B cell (primary cell): ENCODE results near the gene CHRM4. TPM values are rescaled to one million over a fixed set of nuclear protein-coding genes. Genes with fewer than 3 reads are reported as not detected.

Source experiments
- ATAC-seq: fragments of 200-7000 bp; cut with Tn5 transposase; one replicate; pipeline ENCODE4 v1.10.0; 2021; ENCODE audit warnings: low read depth, mild to moderate bottlenecking, moderate number of reproducible peaks, moderate library complexity
- CTCF ChIA-PET: fragments of 350-600 bp; sonication (Branson Sonifier 250); formaldehyde crosslinking; loops from one replicate; lab custom pipeline; 2021; ENCODE audit warnings: antibody characterized with exemption, inconsistent platforms; lab: Charles Lee
- POLR2A ChIA-PET: fragments of 350-600 bp; sonication (Branson Sonifier 250); formaldehyde crosslinking; loops from one replicate; lab custom pipeline; 2021; ENCODE audit warnings: antibody characterized with exemption; lab: Charles Lee
- DNase-seq: peaks from one replicate; pipeline ENCODE4 v3.0.0; 2013
- H2AFZ ChIP-seq: 2 replicates; pipeline ENCODE4 v1.6.1; 2012; ENCODE audit warnings: mild to moderate bottlenecking, low read depth, low read length; ENCODE audit not compliant: insufficient read depth, poor library complexity, severe bottlenecking
- H3K27ac ChIP-seq, 2 donors: 1 replicate in 1 of 2; 2 replicates in 1 of 2; pipeline ENCODE4 v1.5.1; 2012 to 2013; ENCODE audit warnings: low read length in 2 of 2, mild to moderate bottlenecking in 2 of 2, moderate library complexity in 1 of 2
- H3K27me3 ChIP-seq, 4 experiments: fragments of 200-600 bp in 1 of 4; sonication (generic) in 1 of 4; replicated peaks in 1 of 4; 1 replicate in 2 of 4; 2 replicates in 2 of 4; pipeline versions ENCODE4 v1.6.1 to v1.7.0; 2013 to 2016; ENCODE audit warnings: low read length in 3 of 4, mild to moderate bottlenecking in 2 of 4, mixed read lengths in 1 of 4, moderate library complexity in 1 of 4; ENCODE audit not compliant: insufficient read depth in 4 of 4, control insufficient read depth in 3 of 4; ENCODE audit errors: control extremely low read depth in 1 of 4
- H3K36me3 ChIP-seq, 2 experiments: replicated peaks in 1 of 2; 1 replicate in 1 of 2; 2 replicates in 1 of 2; pipeline versions ENCODE4 v1.6.1 to v1.7.1; 2013; ENCODE audit warnings: low read length in 1 of 2; ENCODE audit not compliant: insufficient read depth in 2 of 2, control insufficient read depth in 1 of 2; ENCODE audit errors: control extremely low read depth in 1 of 2, extremely low read depth in 1 of 2
- H3K4me1 ChIP-seq, 2 donors: fragments of 200-600 bp in 1 of 2; sonication (generic) in 1 of 2; 1 replicate in 1 of 2; 2 replicates in 1 of 2; pipeline versions ENCODE4 v1.5.1 to v1.6.1; 2013 to 2017; ENCODE audit warnings: low read length in 2 of 2; ENCODE audit not compliant: control insufficient read depth in 2 of 2, insufficient read depth in 2 of 2
- H3K4me2 ChIP-seq: replicated peaks from 2 replicates; pipeline ENCODE3; 2012; ENCODE audit warnings: mild to moderate bottlenecking, low read depth, low read length; ENCODE audit not compliant: poor library complexity, severe bottlenecking
- H3K4me3 ChIP-seq, 5 experiments: fragments of 200-600 bp in 1 of 5; sonication (generic) in 1 of 5; 1 replicate in 3 of 5; 2 replicates in 2 of 5; pipeline versions ENCODE4 v1.5.1 to v1.7.0; 2011 to 2016; ENCODE audit warnings: low read length in 4 of 5, mild to moderate bottlenecking in 4 of 5, low read depth in 2 of 5, control low read depth in 1 of 5, moderate library complexity in 1 of 5; ENCODE audit not compliant: insufficient read depth in 1 of 5; ENCODE audit errors: control extremely low read depth in 1 of 5, extremely low read depth in 1 of 5
- H3K79me2 ChIP-seq: fragments of 200-600 bp; sonication (generic); one replicate; pipeline ENCODE4 v1.6.0; 2016; ENCODE audit warnings: low read length; ENCODE audit not compliant: control insufficient read depth, insufficient read depth
- H3K9ac ChIP-seq: fragments of 200-600 bp; sonication (generic); 2 replicates; pipeline ENCODE4 v1.6.1; 2017; ENCODE audit warnings: mild to moderate bottlenecking, low read length, moderate library complexity
- H3K9me3 ChIP-seq, 3 donors: one replicate each; pipeline versions ENCODE4 v1.6.1 to v1.7.1; 2013; ENCODE audit warnings: low read length in 2 of 3; ENCODE audit not compliant: control insufficient read depth in 2 of 3, insufficient read depth in 1 of 3; ENCODE audit errors: control extremely low read depth in 1 of 3
- H4K20me1 ChIP-seq: 2 replicates; pipeline ENCODE4 v1.6.0; 2012; ENCODE audit warnings: mild to moderate bottlenecking, low read length; ENCODE audit not compliant: insufficient read depth, control insufficient read depth, poor library complexity, severe bottlenecking
- H3K27ac Mint-ChIP-seq: one replicate; pipeline ENCODE4 v1.8.0; 2021; ENCODE audit warnings: mixed read lengths
- H3K27me3 Mint-ChIP-seq: one replicate; pipeline ENCODE4 v1.8.0; 2021; ENCODE audit warnings: mixed read lengths
- H3K4me1 Mint-ChIP-seq: one replicate; pipeline ENCODE4 v1.8.0; 2021; ENCODE audit warnings: mixed read lengths
- H3K4me3 Mint-ChIP-seq: one replicate; pipeline ENCODE4 v1.8.0; 2021; ENCODE audit warnings: mixed read lengths
- H3K9me3 Mint-ChIP-seq: one replicate; pipeline ENCODE4 v1.8.0; 2022; ENCODE audit warnings: mixed read lengths; ENCODE audit not compliant: insufficient read depth
- CTCF ChIP-seq: fragments of 200-600 bp; IDR thresholded peaks from one replicate; pipeline ENCODE4 v1.8.0; 2022; ENCODE audit warnings: antibody characterized with exemption, mild to moderate bottlenecking
- EZH2 ChIP-seq: IDR thresholded peaks from 2 replicates; pipeline ENCODE4 v1.6.1; 2012; ENCODE audit warnings: borderline replicate concordance, low read depth, mild to moderate bottlenecking, moderate library complexity, low read length; ENCODE audit not compliant: insufficient read depth, poor library complexity, severe bottlenecking
- WGBS: methylation state at CpG from one replicate; pipeline ENCODE4 v1.1.5; 2013; ENCODE audit warnings: missing lambda C conversion rate; ENCODE audit not compliant: insufficient coverage; 5-methylcytosine and 5-hydroxymethylcytosine counted together
- intact Hi-C: fragments of 100-400 bp; cut with micrococcal nuclease; formaldehyde crosslinking; loops from one replicate; pipeline ENCODE4 v1.10.0; 2022
- polyA plus RNA-seq: library from polyadenylated mRNA; depleted of rRNA; stranded (reverse); fragments of >200 nt; gene quantifications from 2 replicates; pipeline ENCODE4 v1.2.3, GENCODE V29; 2012
- total RNA-seq, 2 donors: library from RNA; stranded (reverse); fragments of 120-200 nt in 1 of 2; gene quantifications; 1 replicate in 1 of 2; 2 replicates in 1 of 2; pipeline versions ENCODE4 v1.2.3 to v1.2.4, GENCODE V29; 2013 to 2022

CHRM4 gene
- total and polyA plus RNA-seq, 2 donors (not counting 1 experiment from before 2014, with no cell fraction given), result 0.49 to 1.4 TPM

- no peaks in the 10 kb centered on the region for H3K9me3 Mint-ChIP-seq
- POLR2A ChIA-PET, result no interaction called here
- CTCF ChIA-PET, result interaction anchor here (0.6 kb wide), 1 partner anchor 10 kb away, joined by 3 read pairs; no protein-coding TSS in a partner anchor
- DNase-seq (no peak), ATAC-seq (no peak)
- WGBS, result 70% methylated on average over 3 of the region's 3 CpGs
- TF ChIP-seq EZH2 (no peak), CTCF (no peak)
- Histone ChIP-seq H3K4me1 (no peaks in the 10 kb centered on the region), H3K9me3 (no peaks in the 10 kb centered on the region), H3K4me3 (no peak overlapping the region), H3K4me2 (no peak overlapping the region), H4K20me1 (peaks cover 5% of the 10 kb centered on the region), H3K9ac (no peak overlapping the region), H3K27ac (no peak overlapping the region), H3K36me3 (peaks cover 0 to 51% of the 10 kb centered on the region in 2 experiments), H3K79me2 (no peaks in the 10 kb centered on the region), H3K27me3 (no peaks in the 10 kb centered on the region), H2AFZ (no peak overlapping the region)
- H3K27ac Mint-ChIP-seq, result no peak overlapping the region
- H3K4me3 Mint-ChIP-seq, result no peak overlapping the region
- H3K27me3 Mint-ChIP-seq, result no peaks in the 10 kb centered on the region
- intact Hi-C loops, result no loop called here
- no peaks in the 10 kb centered on the region for H3K4me1 Mint-ChIP-seq
Measured at GRCh38 chr11:46435679-46436078, 44.1 kb upstream of the CHRM4 start.

GRCh38 chr11:46431211-46431610 is 39.6 kb upstream of the CHRM4 start:
- Mint-ChIP-seq H3K4me1 (no peaks in the 10 kb centered on the region), H3K9me3 (no peaks in the 10 kb centered on the region), H3K27me3 (no peaks in the 10 kb centered on the region), H3K4me3 (no peak overlapping the region), H3K27ac (no peak overlapping the region)
- Histone ChIP-seq H3K9ac (no peak overlapping the region), H3K27me3 (no peaks in the 10 kb centered on the region), H3K4me1 (no peaks in the 10 kb centered on the region), H3K79me2 (no peaks in the 10 kb centered on the region), H2AFZ (no peak overlapping the region), H3K9me3 (no peaks in the 10 kb centered on the region), H4K20me1 (peaks cover 5% of the 10 kb centered on the region), H3K36me3 (peaks cover 0 to 63% of the 10 kb centered on the region in 2 experiments), H3K27ac (no peak overlapping the region), H3K4me3 (no peak overlapping the region), H3K4me2 (no peak overlapping the region)
- ATAC-seq, result no peak
- no peak for DNase-seq
- intact Hi-C loops, result no loop called here
- POLR2A ChIA-PET, result no interaction called here
- TF ChIP-seq EZH2 (no peak), CTCF (no peak)
- CTCF ChIA-PET, result no interaction called here
